Stimulated activated CD8-positive, alpha-beta memory T cell treated with anti-CD3 and anti-CD28 coated beads, Interleukin-15, amount 100 ng/mL, for 1 hour (primary cell): Measurements from ENCODE around the gene C1QTNF12.
"Not testable (repeated sequence)": the region's sequence is repeated elsewhere in the genome, so short reads cannot be mapped to it uniquely, and the experiment has no call there.

Source experiments
- DNase-seq: peaks from one replicate; pipeline ENCODE4 v3.0.0-alpha.2; 2020; ENCODE audit warnings: low read depth

The C1QTNF12 gene

GRCh38 chr1:1259540-1259939, 13.0 kb upstream of the C1QTNF12 start:
- DNase-seq: no peak

DNA sequence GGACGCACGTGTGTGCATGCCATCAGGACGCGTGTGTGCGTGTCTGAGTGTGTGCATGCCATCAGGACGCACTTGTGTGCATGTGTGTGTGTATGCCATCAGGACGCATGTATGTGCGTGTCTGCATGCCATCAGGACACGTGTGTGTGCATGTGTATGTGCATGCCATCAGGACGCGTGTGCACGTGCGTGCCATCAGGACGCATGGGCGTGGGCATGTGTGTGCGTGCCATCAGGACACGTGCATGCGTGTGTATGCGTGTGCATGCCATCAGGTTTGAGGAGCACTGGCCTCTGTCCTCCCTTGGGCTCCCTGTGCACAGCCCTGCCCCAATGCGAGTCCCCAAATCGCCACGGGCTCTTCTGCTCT, 12.6 kb upstream of the C1QTNF12 start:
- DNase-seq: no peak

- DNase-seq: no peak
These were observed 10.7 kb upstream of the C1QTNF12 start for GRCh38 chr1:1256956-1257871.

DNA sequence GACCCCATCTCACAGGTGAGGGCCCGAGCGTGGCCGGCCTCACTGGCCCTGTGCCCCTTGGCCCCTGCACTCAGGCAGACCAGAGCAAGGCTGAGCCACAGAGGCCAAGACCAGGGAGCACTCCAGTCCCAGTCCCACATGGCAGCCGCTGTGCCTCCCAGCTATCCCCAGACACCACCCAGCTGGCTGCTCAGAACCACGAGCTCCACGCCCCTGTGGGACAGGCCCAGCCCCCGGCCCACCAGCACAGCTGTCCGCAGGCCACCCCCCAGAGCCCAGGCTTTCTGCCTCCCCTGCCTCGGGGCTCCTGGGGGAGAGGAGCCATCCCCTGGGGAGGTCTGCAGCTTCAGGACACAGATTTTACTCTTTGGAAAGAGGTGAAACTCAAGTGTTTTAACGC, 9.1 kb upstream of the C1QTNF12 start:
- DNase-seq: no peak

- DNase-seq: no peak
These were observed 8.6 kb upstream of the C1QTNF12 start for GRCh38 chr1:1255078-1255477.

- DNase-seq: no peak
These were observed 8.1 kb upstream of the C1QTNF12 start for GRCh38 chr1:1254667-1254998.

DNA sequence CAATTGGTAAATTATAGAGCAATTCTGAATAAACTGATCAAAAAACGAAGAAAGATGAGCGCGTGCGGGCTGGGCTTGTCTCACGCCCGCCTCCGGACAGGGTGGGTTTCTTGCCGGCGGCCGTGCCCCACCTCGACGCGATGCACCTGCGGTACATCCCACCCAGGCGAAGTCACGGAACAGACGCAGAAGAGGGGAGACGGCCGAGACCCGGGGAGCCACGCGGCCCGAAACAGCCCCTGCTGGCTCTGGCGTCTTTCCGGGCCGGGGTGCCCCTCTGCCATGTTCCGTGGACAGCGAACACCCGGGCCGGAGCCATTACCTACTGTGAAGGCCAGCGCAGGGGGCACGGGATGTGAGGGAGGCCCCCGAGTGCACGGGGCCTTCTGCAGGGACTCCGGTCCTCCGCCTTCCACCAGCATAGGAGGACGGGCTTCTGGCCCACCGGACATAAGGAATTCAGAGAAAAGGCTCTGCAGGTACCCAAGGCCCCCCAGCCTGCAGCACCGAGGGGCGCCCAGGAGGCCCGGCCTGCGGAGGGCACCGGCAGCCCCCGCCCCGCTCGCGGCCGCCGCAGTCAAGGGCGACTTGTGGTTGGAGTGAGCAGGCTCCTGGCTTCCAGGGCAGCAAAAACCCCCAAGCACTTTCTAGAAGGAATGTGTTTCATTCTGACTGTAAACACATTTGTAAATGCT, 7.6 kb upstream of the C1QTNF12 start:
- no peak for DNase-seq

- no peak for DNase-seq
These were observed 6.8 kb upstream of the C1QTNF12 start for GRCh38 chr1:1253314-1253713.

- peak; percentile 31 for DNase-seq
These were observed 4.3 kb upstream of the C1QTNF12 start for GRCh38 chr1:1250786-1251284.

DNA sequence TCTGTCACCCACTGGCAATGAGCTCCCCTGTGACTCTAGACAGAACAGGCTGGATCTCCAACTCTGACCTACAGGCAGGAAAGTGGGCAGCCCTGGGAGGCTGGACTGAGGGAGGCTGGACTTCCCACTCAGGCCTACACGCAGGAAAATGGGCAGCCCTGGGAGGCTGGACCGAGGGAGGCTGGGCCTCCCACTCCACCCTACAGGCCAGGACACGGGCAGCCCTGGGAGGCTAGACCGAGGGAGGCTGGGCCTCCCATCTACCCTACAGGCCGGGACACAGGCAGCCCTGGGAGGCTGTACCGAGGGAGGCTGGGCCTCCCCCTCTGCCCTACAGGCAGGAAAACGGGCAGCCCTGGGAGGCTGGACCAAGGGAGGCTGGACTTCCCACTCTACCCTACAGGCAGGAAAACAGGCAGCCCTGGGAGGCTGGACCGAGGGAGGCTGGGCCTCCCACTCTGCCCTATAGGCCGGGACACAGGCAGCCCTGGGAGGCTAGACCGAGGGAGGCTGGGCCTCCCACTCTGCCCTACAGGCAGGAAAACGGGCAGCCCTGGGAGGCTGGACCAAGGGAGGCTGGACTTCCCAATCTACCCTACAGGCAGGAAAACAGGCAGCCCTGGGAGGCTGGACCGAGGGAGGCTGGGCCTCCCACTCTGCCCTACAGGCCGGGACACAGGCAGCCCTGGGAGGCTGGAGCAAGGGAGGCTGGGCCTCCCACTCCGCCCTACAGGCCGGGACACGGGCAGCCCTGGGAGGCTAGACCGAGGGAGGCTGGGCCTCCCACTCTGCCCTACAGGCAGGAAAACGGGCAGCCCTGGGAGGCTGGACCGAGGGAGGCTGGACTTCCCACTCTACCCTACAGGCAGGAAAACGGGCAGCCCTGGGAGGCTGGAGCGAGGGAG, 1.7 kb upstream of the C1QTNF12 start:
- not testable (repeated sequence) for DNase-seq

DNA sequence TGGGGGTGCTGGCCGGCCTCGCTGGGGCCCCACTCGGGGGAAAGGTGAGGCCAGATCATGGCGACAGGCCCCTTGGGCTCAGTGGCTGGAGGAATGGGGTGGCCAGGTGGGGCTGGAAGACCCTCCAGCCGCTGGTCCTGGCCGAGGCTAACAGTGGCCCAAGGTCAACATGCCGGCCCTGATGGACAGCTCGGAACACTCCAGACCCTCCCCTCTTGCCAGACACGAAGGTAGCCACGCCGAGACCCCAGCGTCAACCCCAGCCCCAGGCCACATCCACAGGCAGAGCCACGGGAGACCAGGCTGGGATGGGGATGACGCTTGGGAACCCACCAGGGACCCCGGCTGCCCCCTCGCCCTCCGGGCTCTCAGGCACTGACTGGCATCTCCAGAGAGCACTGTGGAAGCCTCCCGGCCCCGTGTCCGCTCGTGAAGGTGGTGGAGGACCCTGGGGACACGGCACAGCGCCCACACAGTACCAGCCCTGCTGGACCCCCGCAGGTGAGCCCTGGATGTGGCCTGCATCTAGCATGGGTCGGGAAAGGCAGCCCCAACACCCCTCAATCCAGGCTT, 905 bp upstream of the C1QTNF12 start:
- DNase-seq: no peak

DNA sequence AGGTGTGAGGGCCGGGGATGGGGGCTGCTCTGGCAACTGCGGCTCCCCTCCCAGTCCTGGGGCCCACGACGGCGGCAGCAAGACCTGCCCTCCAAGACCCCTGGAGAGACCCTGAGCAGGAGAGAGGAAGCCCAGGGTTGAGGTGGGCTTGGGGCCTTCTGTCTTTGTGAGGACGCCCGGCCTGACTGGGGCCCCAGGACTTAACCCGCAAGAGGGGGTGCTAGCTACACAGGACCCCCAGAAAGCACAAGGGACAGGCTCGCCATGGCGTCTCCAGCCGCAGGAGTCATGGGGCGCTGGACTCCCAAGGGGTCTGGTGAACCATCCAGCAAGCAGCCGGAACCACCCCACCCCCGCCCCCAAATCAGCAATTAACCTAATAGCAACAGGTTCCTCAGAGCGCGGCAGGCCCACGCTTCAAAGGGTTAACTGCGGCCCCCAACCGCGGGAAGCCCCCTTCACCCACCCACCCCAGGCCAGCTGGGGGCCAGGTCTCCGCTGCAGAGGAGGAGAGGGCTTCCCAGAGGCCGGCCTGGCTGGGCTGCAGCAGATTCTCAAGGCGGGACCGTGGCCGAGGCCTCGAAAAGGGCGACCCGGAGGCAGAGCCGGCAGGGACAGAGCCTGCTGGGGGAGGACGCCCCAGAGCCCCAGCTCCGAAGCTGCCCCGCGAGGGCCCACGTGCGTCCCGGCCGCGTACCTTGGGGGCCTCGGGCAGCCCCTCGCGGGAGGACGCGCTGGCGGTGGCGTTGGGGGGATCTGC, 525 bp downstream of the C1QTNF12 start:
- DNase-seq: no peak

- no peak for DNase-seq
These were observed 1.2 kb downstream of the C1QTNF12 start for GRCh38 chr1:1245178-1245816.

DNA sequence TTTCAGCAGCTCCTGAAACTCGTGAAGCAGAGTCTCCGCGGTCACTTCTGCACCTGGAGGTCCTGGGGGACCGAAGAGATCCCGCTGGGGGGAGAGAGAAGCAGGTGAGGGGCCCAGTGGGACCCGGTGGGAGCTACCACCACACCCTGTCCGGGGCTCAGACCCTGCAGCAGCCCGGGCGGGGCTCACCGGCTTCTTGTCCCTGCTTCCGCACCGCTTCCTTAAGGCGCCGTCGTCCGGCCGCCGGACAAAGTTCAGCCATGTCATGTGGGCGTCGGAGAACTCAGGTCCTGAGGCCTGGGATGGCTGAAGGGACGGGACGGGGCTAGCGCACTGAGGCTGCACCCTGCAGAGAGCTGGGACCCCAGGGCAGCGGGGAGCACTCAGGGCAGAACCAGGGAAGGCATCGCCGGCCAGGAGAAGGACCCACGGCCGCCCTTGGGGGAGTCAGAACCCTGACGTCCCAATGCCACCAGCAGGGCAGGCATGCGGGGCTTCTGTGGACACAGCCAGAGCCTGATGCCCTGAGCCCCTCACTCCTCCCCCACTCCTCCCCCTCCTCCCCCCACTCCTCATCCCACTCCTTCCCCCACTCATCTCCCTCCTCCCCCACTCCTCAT, 2.2 kb downstream of the C1QTNF12 start:
- no peak for DNase-seq

- DNase-seq: no peak
These were observed 2.7 kb downstream of the C1QTNF12 start for GRCh38 chr1:1243807-1244191.

DNA sequence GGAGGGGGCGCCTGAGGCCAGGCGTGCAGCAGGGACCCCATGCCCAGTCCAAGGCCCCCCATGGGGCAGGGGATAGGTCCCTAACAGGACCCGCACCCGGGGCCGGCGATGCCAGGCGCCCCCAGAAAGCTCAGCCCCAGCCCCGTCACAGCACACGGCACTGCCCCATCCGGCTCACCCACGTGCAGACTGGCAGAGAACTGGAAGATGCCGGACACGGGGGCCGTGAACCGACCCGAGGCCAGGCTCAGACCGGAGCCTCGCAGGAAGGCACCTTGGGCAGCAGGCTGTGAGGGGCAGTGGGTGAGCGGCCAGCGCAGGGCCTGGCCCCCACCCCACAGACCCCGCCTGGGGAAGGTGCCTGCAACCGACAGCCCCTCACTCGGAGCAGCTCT, 3.3 kb downstream of the C1QTNF12 start:
- no peak for DNase-seq

DNA sequence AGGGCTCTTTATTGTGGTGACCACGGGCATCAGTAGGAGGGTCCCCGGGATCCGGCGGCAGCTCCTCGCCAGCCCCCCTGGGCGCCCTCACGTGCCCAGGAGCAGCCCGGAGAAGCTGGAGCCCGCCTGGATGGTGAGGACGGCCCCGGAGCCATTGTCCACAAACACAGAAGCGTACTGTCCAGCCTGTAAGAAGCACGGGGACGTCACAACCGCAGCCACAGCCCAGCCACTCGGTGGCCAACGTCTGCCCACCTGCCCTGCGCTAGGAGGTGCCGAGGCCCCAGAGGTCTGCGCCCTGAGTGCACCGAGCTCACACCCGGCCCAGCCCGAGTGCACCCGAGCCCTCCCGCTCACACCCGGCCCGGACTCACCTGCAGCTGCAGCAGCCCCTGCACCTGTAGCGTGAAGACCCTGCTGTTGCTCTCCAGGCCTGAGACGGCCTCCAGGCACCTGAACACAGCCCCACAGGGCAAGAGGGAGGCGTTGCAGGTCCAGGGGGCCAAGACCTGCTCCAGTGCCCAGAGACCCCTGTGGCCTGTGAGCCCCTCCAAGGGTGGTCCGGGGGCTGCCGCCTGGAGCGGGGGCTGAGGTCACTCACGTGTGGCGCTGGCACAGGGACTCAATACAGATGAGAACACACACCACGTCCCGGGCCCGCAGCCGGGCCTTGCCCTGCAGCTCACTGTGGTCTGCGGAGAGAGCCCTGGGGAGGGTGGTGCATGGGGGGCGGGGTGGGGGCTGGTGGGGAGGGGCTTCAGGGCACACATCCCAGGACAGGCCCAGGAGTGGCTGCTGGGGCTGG, 3.9 kb downstream of the C1QTNF12 start:
- no peak for DNase-seq

DNA sequence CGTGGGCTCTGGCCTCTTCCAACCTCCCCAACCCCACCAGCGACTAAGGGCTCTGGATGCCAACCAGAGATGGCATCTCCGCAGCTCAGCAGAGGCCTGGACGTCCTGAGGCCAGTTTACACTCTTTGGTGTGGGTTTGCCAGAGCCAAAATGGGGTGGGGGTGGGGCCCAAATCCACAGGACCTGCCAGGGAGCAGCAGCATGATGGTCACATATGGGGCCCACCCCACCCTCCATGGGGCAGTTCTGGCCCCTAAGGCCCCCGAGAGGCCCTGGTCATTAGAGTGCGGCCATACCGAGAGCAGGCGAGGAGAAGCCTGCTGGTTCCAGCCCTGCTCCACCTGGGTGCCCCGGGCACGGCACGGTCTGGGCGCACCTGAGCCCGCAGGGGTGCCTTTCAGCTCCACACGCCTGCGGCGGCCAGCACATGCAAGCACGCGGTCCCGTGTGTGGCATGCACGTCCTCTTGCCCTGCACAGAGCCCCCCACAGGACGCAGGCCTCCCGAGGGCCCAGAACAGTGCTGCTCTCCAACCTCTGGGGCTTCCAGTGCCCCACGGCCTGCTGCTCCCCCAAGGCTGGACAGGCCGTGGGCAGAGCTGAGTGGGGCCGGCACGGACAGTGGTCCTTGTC, 4.8 kb downstream of the C1QTNF12 start:
- no peak for DNase-seq
